OCI-LY1 (cell line): ENCODE data around the gene SRGAP2.
"Not testable (repeated sequence)": the region's sequence is repeated elsewhere in the genome, so short reads cannot be mapped to it uniquely, and the experiment has no call there.

Source experiments
- H2AFZ ChIP-seq: fragments of 200-600 bp; sonication (generic), shearing (Covaris generic); 2 replicates; pipeline ENCODE4 v1.6.0; 2014; ENCODE audit warnings: antibody characterized with exemption, mild to moderate bottlenecking, low read length
- H3F3A ChIP-seq: fragments of 200-600 bp; sonication (generic), shearing (Covaris generic); 2 replicates; pipeline ENCODE4 v1.6.0; 2014; ENCODE audit warnings: mild to moderate bottlenecking, antibody characterized with exemption, low read length, moderate library complexity; ENCODE audit not compliant: insufficient read depth
- H3K27ac ChIP-seq: fragments of 200-600 bp; sonication (generic); 2 replicates; pipeline ENCODE4 v1.5.1; 2014; ENCODE audit warnings: low read length, mixed run types, mild to moderate bottlenecking, low read depth; ENCODE audit not compliant: poor library complexity, severe bottlenecking
- H3K27me3 ChIP-seq: fragments of 200-600 bp; sonication (generic); 2 replicates; pipeline ENCODE4 v1.6.0; 2014; ENCODE audit warnings: antibody characterized with exemption, mild to moderate bottlenecking, low read length, moderate library complexity; ENCODE audit not compliant: insufficient read depth
- H3K36me3 ChIP-seq: fragments of 200-600 bp; sonication (generic); 2 replicates; pipeline ENCODE4 v1.6.1; 2014; ENCODE audit warnings: mild to moderate bottlenecking, antibody characterized with exemption, low read length, moderate library complexity, mixed read lengths; ENCODE audit not compliant: insufficient read depth
- H3K4me1 ChIP-seq: fragments of 200-600 bp; sonication (generic); 2 replicates; pipeline ENCODE4 v1.5.1; 2014; ENCODE audit warnings: mild to moderate bottlenecking, low read length, moderate library complexity; ENCODE audit not compliant: insufficient read depth, severe bottlenecking
- H3K4me2 ChIP-seq: fragments of 200-600 bp; sonication (generic), shearing (Covaris generic); 2 replicates; pipeline ENCODE4 v1.6.1; 2014; ENCODE audit warnings: low read length
- H3K4me3 ChIP-seq: fragments of 200-600 bp; sonication (generic); 2 replicates; pipeline ENCODE4 v1.5.1; 2014; ENCODE audit warnings: low read length, low read depth, mild to moderate bottlenecking, mixed read lengths; ENCODE audit not compliant: poor library complexity, severe bottlenecking
- H3K79me2 ChIP-seq: fragments of 200-600 bp; shearing (Covaris generic); 2 replicates; pipeline ENCODE4 v1.6.1; 2016; ENCODE audit warnings: mixed run types, low read length, mixed read lengths; ENCODE audit not compliant: insufficient read depth
- H3K9ac ChIP-seq: fragments of 200-600 bp; sonication (generic), shearing (Covaris generic); 2 replicates; pipeline ENCODE4 v1.6.1; 2014; ENCODE audit warnings: mild to moderate bottlenecking, low read length, mixed read lengths
- H3K9me2 ChIP-seq: fragments of 200-600 bp; sonication (generic), shearing (Covaris generic); 2 replicates; pipeline ENCODE4 v1.6.1; 2014; ENCODE audit warnings: low read depth, mild to moderate bottlenecking, low read length, mixed read lengths
- H3K9me3 ChIP-seq: fragments of 200-600 bp; shearing (Covaris generic); 2 replicates; pipeline ENCODE4 v1.6.1; 2014; ENCODE audit warnings: low read length, mixed read lengths
- H4K20me1 ChIP-seq: fragments of 200-600 bp; sonication (generic), shearing (Covaris generic); 2 replicates; pipeline ENCODE4 v1.6.0; 2016; ENCODE audit warnings: mild to moderate bottlenecking, low read length; ENCODE audit not compliant: insufficient read depth

The SRGAP2 gene

GRCh38 chr1:206203364-206204158 is at the start of gene SRGAP2:
SRGAP2 (plus strand) TSS chr1:206203541; CDS start chr1:206205971, 2,430 bp downstream.
- not testable (repeated sequence) for H3K36me3 ChIP-seq, H3F3A ChIP-seq, H3K79me2 ChIP-seq, H3K4me1 ChIP-seq, H3K27me3 ChIP-seq, H3K27ac ChIP-seq, H3K9me3 ChIP-seq, H2AFZ ChIP-seq, H3K9me2 ChIP-seq, H4K20me1 ChIP-seq
- H3K4me3 ChIP-seq: peak within 1 kb of the TSS; percentile 64
- peak within 1 kb of the TSS; percentile 44; the same call in 1 of the 2 replicates for H3K4me2 ChIP-seq
- peak within 1 kb of the TSS; percentile 58 for H3K9ac ChIP-seq

GRCh38 chr1:206167350-206168029 is 35.9 kb upstream of the SRGAP2 start:
- H3K9me2 ChIP-seq, H3K36me3 ChIP-seq, H3K79me2 ChIP-seq, H3K4me1 ChIP-seq, H3K27me3 ChIP-seq, H2AFZ ChIP-seq, H3F3A ChIP-seq, H4K20me1 ChIP-seq, H3K4me3 ChIP-seq, H3K9me3 ChIP-seq, H3K27ac ChIP-seq, H3K9ac ChIP-seq, H3K4me2 ChIP-seq: not testable (repeated sequence)

GRCh38 chr1:206169794-206170193 is 33.5 kb upstream of the SRGAP2 start:
- not testable (repeated sequence) for H3K27me3 ChIP-seq, H3K4me1 ChIP-seq, H3K9me2 ChIP-seq, H3K9me3 ChIP-seq, H3K4me3 ChIP-seq, H4K20me1 ChIP-seq, H3K79me2 ChIP-seq, H3F3A ChIP-seq, H3K36me3 ChIP-seq, H3K9ac ChIP-seq, H3K27ac ChIP-seq, H2AFZ ChIP-seq, H3K4me2 ChIP-seq

GRCh38 chr1:206173110-206173719 is 30.1 kb upstream of the SRGAP2 start:
- not testable (repeated sequence) for H3K79me2 ChIP-seq, H3K36me3 ChIP-seq, H4K20me1 ChIP-seq, H3K4me1 ChIP-seq, H3F3A ChIP-seq, H3K4me2 ChIP-seq, H3K27ac ChIP-seq, H3K9me2 ChIP-seq, H2AFZ ChIP-seq, H3K9me3 ChIP-seq, H3K9ac ChIP-seq, H3K4me3 ChIP-seq, H3K27me3 ChIP-seq

- not testable (repeated sequence) for H3K27me3 ChIP-seq, H3K4me1 ChIP-seq, H3K27ac ChIP-seq, H3K4me3 ChIP-seq, H2AFZ ChIP-seq, H3K9me3 ChIP-seq, H3K79me2 ChIP-seq, H3F3A ChIP-seq, H3K4me2 ChIP-seq, H3K36me3 ChIP-seq, H3K9ac ChIP-seq, H4K20me1 ChIP-seq, H3K9me2 ChIP-seq
These were observed 29.0 kb upstream of the SRGAP2 start for GRCh38 chr1:206174182-206174868.

GRCh38 chr1:206175459-206176113 is 27.8 kb upstream of the SRGAP2 start:
- not testable (repeated sequence) for H3K4me2 ChIP-seq, H3K4me1 ChIP-seq, H3K9me3 ChIP-seq, H4K20me1 ChIP-seq, H3F3A ChIP-seq, H2AFZ ChIP-seq, H3K4me3 ChIP-seq, H3K79me2 ChIP-seq, H3K9me2 ChIP-seq, H3K27me3 ChIP-seq, H3K27ac ChIP-seq, H3K9ac ChIP-seq, H3K36me3 ChIP-seq

GRCh38 chr1:206176114-206176502 is 27.2 kb upstream of the SRGAP2 start:
- H3K27me3 ChIP-seq, H3K4me3 ChIP-seq, H3K79me2 ChIP-seq, H3K9me2 ChIP-seq, H3K9ac ChIP-seq, H3K9me3 ChIP-seq, H4K20me1 ChIP-seq, H3F3A ChIP-seq, H2AFZ ChIP-seq, H3K27ac ChIP-seq, H3K4me2 ChIP-seq, H3K36me3 ChIP-seq, H3K4me1 ChIP-seq: not testable (repeated sequence)
